Stromal cell of bone marrow (primary cell): ENCODE measurements around the gene FIGNL2.
"Not testable (repeated sequence)": the region's sequence is repeated elsewhere in the genome, so short reads cannot be mapped to it uniquely, and the experiment has no call there.

Experiments used
- DNase-seq: peaks from one replicate; pipeline ENCODE4 v3.0.0-alpha.2; 2012; ENCODE audit warnings: low read depth

FIGNL2 gene

GRCh38 chr12:51848326-51848727 lies at the start of gene FIGNL2:
Gene FIGNL2, minus strand, starts transcription at chr12:51848718. Its CDS starts 26,305 bp downstream, at chr12:51822413.
- DNase-seq = no peak

GRCh38 chr12:51897181-51897580 lies 48.7 kb upstream of the FIGNL2 start:
- no peak for DNase-seq

- DNase-seq = no peak
Measured at GRCh38 chr12:51896236-51896635, 47.7 kb upstream of the FIGNL2 start.

DNA sequence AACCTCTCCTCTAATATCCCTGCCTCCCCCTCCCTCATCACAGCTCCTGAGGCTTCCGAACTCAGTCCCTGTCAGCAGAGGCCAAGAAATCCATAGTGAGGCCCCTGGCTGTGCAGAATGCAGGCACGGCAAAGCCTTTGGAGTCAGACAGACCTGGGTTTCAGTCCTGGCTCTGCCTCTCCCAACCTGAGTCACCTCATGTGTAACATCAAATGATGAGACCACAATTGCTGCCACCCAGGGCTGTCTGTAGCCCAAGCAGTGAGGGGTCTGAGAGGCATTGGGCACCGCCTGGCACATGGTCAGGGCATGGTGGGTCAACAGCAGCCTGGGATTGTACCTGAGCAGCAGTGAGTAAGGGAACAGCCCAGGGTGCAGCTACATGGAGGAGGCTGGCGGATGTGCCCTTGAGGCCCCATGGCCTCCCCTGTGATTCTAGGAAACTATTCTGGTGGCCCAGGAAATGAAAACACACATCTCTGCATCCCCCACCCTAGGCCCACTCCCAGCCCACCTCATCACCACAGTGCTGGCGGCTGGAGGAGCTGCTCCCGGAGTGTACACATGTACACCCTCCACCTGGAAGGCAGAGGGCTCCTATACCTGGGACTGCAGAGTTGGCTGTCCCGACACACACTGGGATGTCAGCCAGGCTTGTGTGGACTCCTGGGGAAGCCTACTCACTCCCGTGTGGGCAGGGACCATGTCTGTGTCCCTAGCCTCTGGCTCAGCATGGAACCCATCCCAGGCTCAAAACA lies 47.0 kb upstream of the FIGNL2 start:
- DNase-seq = no peak

DNA sequence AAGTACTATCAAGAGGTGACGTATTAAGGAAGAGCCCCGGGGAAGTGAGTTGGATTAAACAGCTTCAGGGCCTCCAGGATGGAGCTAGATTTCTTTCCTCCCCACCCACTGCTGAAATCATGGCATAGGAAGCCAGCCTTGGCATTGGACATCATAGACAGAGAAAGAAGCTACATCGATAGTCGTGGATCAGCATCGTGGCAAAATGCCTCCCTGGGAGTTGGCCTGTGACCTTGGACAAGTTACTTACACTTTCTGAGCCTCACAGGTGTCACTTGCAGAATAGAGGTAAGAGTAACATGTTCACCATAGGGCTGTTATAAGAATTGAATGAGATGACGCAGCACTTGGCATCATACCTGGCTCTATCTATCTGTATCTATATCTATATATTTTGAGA lies 45.3 kb upstream of the FIGNL2 start:
- DNase-seq = no peak

GRCh38 chr12:51891843-51892242 lies 43.3 kb upstream of the FIGNL2 start:
- no peak for DNase-seq

- DNase-seq = no peak
Measured at GRCh38 chr12:51890511-51891171, 42.1 kb upstream of the FIGNL2 start.

DNA sequence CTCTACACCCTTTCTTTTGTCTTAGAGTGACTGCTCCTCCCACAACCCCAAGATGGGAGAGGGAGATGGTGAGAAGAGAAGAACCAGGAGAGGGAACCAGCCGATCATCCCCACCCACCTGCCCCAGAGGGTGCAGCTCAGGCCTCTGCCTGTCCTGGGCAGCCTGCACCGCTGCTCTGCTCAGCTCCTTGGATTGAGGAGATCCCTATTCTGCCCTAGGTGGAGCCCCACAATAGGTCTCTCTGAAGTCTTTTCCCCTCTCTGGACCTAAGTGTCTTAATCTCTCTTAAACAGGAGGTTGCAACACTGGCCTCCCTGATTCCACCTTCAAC lies 41.6 kb upstream of the FIGNL2 start:
- DNase-seq = no peak

- no peak for DNase-seq
Measured at GRCh38 chr12:51889216-51890132, 41.0 kb upstream of the FIGNL2 start.

- DNase-seq = no peak
Measured at GRCh38 chr12:51888316-51889215, 40.0 kb upstream of the FIGNL2 start.

DNA sequence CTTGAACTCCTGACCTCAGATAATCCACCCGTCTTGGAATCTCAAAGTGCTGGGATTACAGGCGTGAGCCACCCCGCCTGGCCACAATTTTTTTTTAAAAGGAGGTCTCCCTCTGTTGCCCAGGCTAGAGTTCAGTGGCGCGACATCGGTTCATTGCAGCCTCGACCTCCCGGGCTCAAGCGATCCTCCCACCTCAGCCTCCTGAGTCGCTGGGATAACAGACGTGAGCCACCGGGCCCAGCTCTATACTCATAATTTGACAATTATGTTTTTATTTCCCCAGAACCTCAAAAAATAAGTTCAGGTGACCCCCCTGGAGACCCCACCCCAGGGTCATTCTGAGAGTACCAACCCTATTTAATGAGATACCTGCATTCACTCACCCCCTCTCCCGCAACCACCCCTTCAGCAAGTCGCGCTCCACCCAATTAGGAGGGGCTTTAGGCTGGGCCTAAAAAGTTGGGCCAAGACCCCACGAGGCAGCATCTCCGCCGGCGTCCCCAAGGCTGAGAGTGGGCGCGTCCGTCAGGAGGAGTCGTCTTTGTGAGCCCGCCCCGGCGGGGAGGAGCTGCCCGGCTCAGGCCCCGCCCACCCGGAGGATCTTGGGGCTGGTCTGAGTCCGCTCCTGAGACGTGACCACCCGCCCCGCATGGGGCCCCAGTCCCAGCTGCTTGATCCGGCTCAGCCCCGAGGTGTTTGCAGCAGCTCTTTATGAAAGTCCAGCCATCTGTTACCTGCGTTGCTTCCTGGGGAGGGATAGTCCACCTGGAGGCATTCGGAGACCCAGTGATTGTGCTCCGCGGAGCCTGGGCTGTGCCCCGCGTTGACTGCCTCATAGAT lies 39.2 kb upstream of the FIGNL2 start, which contains the start of gene ANKRD33:
TSS of gene ANKRD33 (plus strand) at position 628 of the 840 bp plus-strand sequence. CDS start at position 712, 84 bp downstream.
- no peak for DNase-seq

DNA sequence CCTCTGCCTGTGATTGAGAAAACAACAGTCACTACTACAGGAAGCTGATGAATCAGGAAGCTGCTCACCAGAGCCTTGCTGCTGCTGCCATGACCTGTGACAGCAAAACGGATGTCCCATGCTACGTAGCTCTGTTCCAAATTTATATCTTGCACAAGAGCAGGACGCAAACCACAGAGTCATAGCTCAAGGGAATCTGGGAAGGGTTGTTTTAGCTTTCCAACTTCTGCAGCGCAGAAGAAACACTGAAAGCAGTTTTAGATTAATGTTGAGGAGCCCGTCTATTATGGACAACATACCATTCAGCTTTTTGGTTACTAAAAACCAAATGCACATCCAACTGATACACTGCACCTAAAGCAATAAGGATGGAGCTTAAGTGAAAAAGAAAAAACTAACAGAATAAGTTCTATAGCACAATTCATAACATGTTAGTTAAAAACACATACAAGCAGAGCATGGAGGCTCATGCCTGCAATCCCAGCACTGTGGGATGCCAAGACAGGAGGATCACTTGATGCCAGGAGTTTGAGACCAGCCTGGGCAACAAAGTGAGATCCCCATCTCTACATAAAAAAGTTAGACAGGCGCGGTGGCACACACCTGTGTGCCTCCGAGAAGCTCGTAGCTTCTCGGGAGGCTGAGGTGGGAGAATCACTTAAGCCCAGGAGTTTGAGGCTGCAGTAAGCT lies 37.6 kb upstream of the FIGNL2 start:
- DNase-seq = peak; percentile 98

- DNase-seq = not testable (repeated sequence)
Measured at GRCh38 chr12:51885294-51886020, 36.9 kb upstream of the FIGNL2 start.

DNA sequence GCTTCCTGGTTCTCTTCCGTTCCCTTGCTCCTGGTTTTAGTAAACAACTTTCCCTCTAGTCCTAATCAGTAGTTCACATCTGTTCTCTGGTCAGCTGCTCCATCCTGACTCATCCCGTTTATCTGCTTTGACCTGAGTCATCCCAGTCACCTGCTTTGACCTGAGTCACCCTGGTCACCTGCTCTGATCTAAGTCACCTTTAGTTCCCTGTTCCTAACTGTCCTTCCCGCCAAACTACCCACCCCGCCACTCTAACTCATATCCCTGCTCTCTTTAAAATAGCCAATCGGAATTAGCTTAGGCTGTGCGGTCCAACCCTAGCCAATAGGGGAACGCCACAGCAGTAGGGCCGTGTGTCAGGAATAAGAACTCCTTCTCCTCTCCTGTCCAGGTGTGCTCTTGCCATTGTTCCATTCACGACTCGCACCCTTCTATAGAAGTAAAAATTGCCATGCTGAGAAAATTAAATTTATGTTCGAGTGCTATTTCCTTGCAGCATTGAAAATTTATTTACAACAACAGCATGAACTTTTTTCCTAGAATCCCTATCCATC lies 36.2 kb upstream of the FIGNL2 start:
- DNase-seq = no peak

GRCh38 chr12:51883998-51884675 lies 35.6 kb upstream of the FIGNL2 start:
- no peak for DNase-seq

DNA sequence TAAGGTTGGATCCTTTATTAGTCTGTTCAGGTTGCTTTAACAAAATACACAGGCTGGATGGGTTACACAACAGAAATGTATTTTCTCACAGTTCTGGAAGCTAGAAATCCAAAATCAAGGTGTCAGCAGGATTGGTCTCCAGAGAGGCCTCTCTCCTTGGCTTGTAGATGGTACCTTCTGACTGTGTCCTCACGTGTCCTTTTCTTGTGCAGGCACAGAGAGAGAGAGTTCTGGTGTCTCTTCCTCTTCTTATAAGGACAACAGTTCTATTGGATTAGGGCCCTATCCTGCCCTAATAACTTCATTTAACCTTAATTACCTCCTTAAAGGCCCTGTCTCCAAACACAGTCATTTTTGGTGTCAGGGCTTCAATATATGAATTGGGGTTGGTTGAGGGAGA lies 34.8 kb upstream of the FIGNL2 start:
- no peak for DNase-seq

DNA sequence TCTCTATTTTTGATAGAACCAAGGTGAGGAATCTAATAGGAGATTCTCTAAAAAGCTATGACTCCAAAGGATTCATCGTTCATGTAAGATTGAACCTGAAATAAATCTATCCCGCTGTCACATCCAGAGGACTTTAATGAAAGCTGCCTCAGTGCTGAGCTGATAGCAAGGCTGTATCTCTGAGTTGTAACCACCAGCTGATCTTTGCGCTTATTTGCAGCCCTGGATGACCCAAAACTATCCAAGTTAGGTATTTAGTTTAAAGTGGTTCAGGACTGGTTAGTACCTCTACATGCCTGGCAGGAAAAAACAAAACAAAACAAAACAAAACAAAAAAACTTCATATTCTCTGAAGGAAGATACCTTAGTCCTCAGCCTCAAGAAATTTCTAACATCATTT lies 30.6 kb upstream of the FIGNL2 start:
- DNase-seq = no peak

DNA sequence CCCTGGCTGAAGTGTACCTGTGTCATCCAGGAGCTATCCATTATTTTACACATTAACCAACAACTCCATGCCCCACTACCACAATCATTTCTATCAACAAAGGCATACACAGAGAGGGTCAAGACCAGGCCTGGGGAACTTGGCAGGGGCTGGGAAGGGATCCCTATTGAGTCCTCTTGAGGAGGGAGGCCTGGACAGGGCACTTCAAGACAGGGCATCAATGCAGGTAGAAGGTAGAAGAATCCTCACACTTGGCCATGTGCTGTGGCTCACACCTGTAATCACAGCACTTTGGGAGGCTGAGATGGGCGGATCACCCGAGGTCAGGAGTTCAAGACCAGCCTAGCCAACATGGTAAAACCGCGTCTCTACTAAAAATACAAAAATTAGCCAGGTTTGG lies 26.0 kb upstream of the FIGNL2 start:
- DNase-seq = no peak
